ENCODE results near the gene MAP7D1.

Gene MAP7D1

GRCh38 chr1:36143424-36143823 lies 12.5 kb upstream of the MAP7D1 start:
- H3K4me1 ChIP-seq (ENCODE audit: insufficient read depth, low read length): no peaks in the 10 kb centered on the region
- H3K27me3 ChIP-seq (ENCODE audit: insufficient read depth, low read length): no peaks in the 10 kb centered on the region
- H3K36me3 ChIP-seq (ENCODE audit: insufficient read depth, low read depth, low read length): peaks cover 10% of the 10 kb centered on the region; the same call in 1 of the 2 replicates
- no peak overlapping the region for H3K4me3 ChIP-seq (ENCODE audit: low read length)
- H3K9ac ChIP-seq (ENCODE audit: low read depth, low read length): no peak overlapping the region
- H3K9me3 ChIP-seq (ENCODE audit: insufficient read depth, low read depth, low read length): no peaks in the 10 kb centered on the region
- H3K27ac ChIP-seq (ENCODE audit: low read length): no peak overlapping the region

- Histone ChIP-seq H3K27me3 (ENCODE audit: insufficient read depth, low read length) (no peaks in the 10 kb centered on the region), H3K36me3 (ENCODE audit: insufficient read depth, low read depth, low read length) (peaks cover 4% of the 10 kb centered on the region; the same call in 1 of the 2 replicates), H3K27ac (ENCODE audit: low read length) (no peak overlapping the region), H3K9me3 (ENCODE audit: insufficient read depth, low read depth, low read length) (no peaks in the 10 kb centered on the region), H3K4me3 (ENCODE audit: low read length) (no peak overlapping the region), H3K4me1 (ENCODE audit: insufficient read depth, low read length) (no peaks in the 10 kb centered on the region), H3K9ac (ENCODE audit: low read depth, low read length) (no peak overlapping the region)
These were observed 11.5 kb upstream of the MAP7D1 start for GRCh38 chr1:36144413-36144812.

DNA sequence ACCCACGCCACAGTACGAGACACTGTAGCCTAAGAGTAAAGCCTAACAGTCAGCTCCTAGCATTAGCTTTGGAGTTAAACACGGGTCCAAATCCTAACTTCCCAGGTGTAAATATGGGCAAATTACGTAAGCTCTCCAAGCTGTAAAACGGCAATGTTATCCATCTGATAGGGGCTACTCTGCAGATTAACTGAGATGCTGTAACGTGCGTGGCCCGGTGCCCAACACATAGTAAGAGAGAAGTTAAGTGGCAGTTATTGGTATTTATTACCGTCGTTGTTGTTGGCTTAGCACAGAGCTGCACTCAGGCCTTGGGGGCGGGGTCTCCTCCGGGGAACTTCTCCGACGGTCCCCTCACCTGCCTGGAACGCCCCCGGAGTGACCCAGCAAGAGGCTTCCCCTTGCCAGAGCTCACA lies 7.1 kb upstream of the MAP7D1 start:
- no peaks in the 10 kb centered on the region for H3K9me3 ChIP-seq (ENCODE audit: insufficient read depth, low read depth, low read length)
- no peaks in the 10 kb centered on the region for H3K36me3 ChIP-seq (ENCODE audit: insufficient read depth, low read depth, low read length)
- H3K4me1 ChIP-seq (ENCODE audit: insufficient read depth, low read length): peaks cover 14% of the 10 kb centered on the region
- H3K27ac ChIP-seq (ENCODE audit: low read length): peak overlapping the region; percentile 85
- H3K27me3 ChIP-seq (ENCODE audit: insufficient read depth, low read length): peaks cover 23% of the 10 kb centered on the region
- H3K9ac ChIP-seq (ENCODE audit: low read depth, low read length): peak overlapping the region; percentile 94
- H3K4me3 ChIP-seq (ENCODE audit: low read length): peak overlapping the region; percentile 96

DNA sequence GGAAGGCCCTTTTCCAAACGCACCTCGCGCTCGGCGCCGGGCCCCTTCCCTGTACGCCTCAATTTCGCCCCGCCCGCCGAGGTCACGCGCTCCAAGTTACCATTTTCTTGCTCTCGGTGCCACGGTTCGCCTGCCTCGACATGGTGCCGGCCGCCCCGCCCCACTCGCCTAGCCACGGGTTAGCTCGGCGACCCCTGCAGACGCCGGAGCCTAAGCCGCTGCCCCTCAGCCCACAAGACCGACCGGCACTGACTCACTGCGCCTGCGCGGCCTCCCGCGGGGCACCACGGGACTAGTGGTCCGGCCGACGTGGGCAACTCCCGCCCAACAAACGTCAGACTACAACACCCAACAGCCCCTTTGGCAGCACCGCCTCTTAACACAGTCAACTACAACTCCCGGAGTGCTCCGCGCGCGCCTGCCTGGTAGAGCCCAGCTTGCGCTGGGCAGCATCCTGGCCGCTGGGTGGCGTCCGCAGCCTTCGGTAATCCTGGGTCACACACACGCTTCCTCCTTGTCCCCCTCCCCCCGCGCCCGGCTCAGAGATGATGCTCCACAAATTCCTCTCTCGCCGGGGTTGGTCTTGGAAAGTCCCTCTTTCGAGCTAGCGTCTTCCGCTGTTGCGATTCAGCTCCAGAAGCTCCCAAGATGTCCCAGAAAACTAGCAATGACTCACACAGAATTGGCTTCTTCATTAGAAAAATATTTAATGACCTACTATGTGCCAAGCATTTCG lies 6.6 kb upstream of the MAP7D1 start, which contains the start of gene TRAPPC3:
Gene TRAPPC3, minus strand, starts transcription at position 250 of the 736 bp plus-strand sequence. Its CDS starts 108 bp downstream, at position 142.
- Histone ChIP-seq H3K4me1 (ENCODE audit: insufficient read depth, low read length) (peaks cover 14% of the 10 kb centered on the region), H3K27me3 (ENCODE audit: insufficient read depth, low read length) (peaks cover 29% of the 10 kb centered on the region), H3K9ac (ENCODE audit: low read depth, low read length) (peak within 1 kb of the TSS; percentile 94), H3K4me3 (ENCODE audit: low read length) (peak within 1 kb of the TSS; percentile 96), H3K9me3 (ENCODE audit: insufficient read depth, low read depth, low read length) (no peaks in the 10 kb centered on the region), H3K27ac (ENCODE audit: low read length) (peak within 1 kb of the TSS; percentile 85), H3K36me3 (ENCODE audit: insufficient read depth, low read depth, low read length) (no peaks in the 10 kb centered on the region)

DNA sequence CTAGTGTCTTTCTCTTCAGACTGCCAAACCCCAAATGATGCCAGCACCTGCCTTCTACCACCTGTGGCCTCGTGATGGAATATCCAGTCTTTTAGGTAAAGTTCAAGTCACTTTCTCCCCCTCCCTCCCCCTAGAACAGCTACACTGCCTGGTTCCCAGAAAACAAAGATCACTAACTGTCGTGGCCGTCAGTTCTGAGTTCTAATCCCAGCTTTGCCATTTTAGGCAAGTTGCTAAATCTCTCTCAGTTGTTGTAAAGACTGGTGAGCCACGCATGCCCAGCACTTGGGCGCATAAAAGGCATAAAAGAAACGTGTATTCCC lies 6.0 kb upstream of the MAP7D1 start:
- H3K36me3 ChIP-seq (ENCODE audit: insufficient read depth, low read depth, low read length): no peaks in the 10 kb centered on the region
- H3K4me3 ChIP-seq (ENCODE audit: low read length): peak overlapping the region; percentile 63
- H3K27me3 ChIP-seq (ENCODE audit: insufficient read depth, low read length): peaks cover 34% of the 10 kb centered on the region
- peak overlapping the region; percentile 58; the same call in 1 of the 2 replicates for H3K9ac ChIP-seq (ENCODE audit: low read depth, low read length)
- no peaks in the 10 kb centered on the region for H3K9me3 ChIP-seq (ENCODE audit: insufficient read depth, low read depth, low read length)
- H3K4me1 ChIP-seq (ENCODE audit: insufficient read depth, low read length): peaks cover 15% of the 10 kb centered on the region
- peak overlapping the region; percentile 75 for H3K27ac ChIP-seq (ENCODE audit: low read length)

GRCh38 chr1:36150296-36151133 lies 5.4 kb upstream of the MAP7D1 start:
- H3K27me3 ChIP-seq (ENCODE audit: insufficient read depth, low read length): peaks cover 40% of the 10 kb centered on the region
- peak overlapping the region; percentile 75 for H3K27ac ChIP-seq (ENCODE audit: low read length)
- H3K4me3 ChIP-seq (ENCODE audit: low read length): peak overlapping the region; percentile 63; the same call in 1 of the 2 replicates
- H3K4me1 ChIP-seq (ENCODE audit: insufficient read depth, low read length): peaks cover 19% of the 10 kb centered on the region
- peak overlapping the region; percentile 58; the same call in 1 of the 2 replicates for H3K9ac ChIP-seq (ENCODE audit: low read depth, low read length)
- no peaks in the 10 kb centered on the region for H3K9me3 ChIP-seq (ENCODE audit: insufficient read depth, low read depth, low read length)
- no peaks in the 10 kb centered on the region for H3K36me3 ChIP-seq (ENCODE audit: insufficient read depth, low read depth, low read length)

GRCh38 chr1:36151134-36151844 lies 4.7 kb upstream of the MAP7D1 start:
- Histone ChIP-seq H3K27me3 (ENCODE audit: insufficient read depth, low read length) (peaks cover 40% of the 10 kb centered on the region), H3K9me3 (ENCODE audit: insufficient read depth, low read depth, low read length) (no peaks in the 10 kb centered on the region), H3K4me1 (ENCODE audit: insufficient read depth, low read length) (peaks cover 19% of the 10 kb centered on the region), H3K27ac (ENCODE audit: low read length) (no peak overlapping the region), H3K36me3 (ENCODE audit: insufficient read depth, low read depth, low read length) (no peaks in the 10 kb centered on the region), H3K9ac (ENCODE audit: low read depth, low read length) (no peak overlapping the region), H3K4me3 (ENCODE audit: low read length) (no peak overlapping the region)

- no peak overlapping the region for H3K9ac ChIP-seq (ENCODE audit: low read depth, low read length)
- peaks cover 19% of the 10 kb centered on the region for H3K4me1 ChIP-seq (ENCODE audit: insufficient read depth, low read length)
- no peaks in the 10 kb centered on the region for H3K9me3 ChIP-seq (ENCODE audit: insufficient read depth, low read depth, low read length)
- H3K36me3 ChIP-seq (ENCODE audit: insufficient read depth, low read depth, low read length): no peaks in the 10 kb centered on the region
- no peak overlapping the region for H3K4me3 ChIP-seq (ENCODE audit: low read length)
- H3K27me3 ChIP-seq (ENCODE audit: insufficient read depth, low read length): peaks cover 40% of the 10 kb centered on the region
- H3K27ac ChIP-seq (ENCODE audit: low read length): no peak overlapping the region
These were observed 4.1 kb upstream of the MAP7D1 start for GRCh38 chr1:36151845-36152203.

- Histone ChIP-seq H3K36me3 (ENCODE audit: insufficient read depth, low read depth, low read length) (no peaks in the 10 kb centered on the region), H3K9ac (ENCODE audit: low read depth, low read length) (no peak overlapping the region), H3K4me3 (ENCODE audit: low read length) (no peak overlapping the region), H3K9me3 (ENCODE audit: insufficient read depth, low read depth, low read length) (no peaks in the 10 kb centered on the region), H3K27me3 (ENCODE audit: insufficient read depth, low read length) (peaks cover 40% of the 10 kb centered on the region), H3K27ac (ENCODE audit: low read length) (no peak overlapping the region), H3K4me1 (ENCODE audit: insufficient read depth, low read length) (peaks cover 29% of the 10 kb centered on the region)
These were observed 2.5 kb upstream of the MAP7D1 start for GRCh38 chr1:36153476-36153875.

DNA sequence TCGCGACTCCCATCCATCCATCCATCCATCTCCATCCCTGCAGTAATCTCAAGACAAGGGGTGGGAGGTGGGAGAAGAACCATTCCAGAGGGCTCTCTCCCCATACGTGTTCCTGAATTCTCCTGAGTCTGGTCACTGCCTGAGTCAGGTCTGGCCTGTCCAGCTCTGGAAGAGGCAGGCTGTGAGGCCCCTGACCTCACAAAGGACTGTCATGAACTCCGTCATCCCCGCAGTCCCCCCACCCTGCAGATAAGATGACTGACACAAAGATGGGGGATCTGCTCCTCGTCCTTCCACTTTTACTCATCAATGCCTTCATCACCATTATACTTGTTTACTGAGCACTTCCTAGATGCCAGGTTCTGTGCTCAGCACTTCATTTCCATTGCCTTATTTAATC lies 1.6 kb upstream of the MAP7D1 start:
- H3K36me3 ChIP-seq (ENCODE audit: insufficient read depth, low read depth, low read length): no peaks in the 10 kb centered on the region
- no peak overlapping the region for H3K9ac ChIP-seq (ENCODE audit: low read depth, low read length)
- peaks cover 29% of the 10 kb centered on the region for H3K4me1 ChIP-seq (ENCODE audit: insufficient read depth, low read length)
- H3K4me3 ChIP-seq (ENCODE audit: low read length): no peak overlapping the region
- no peaks in the 10 kb centered on the region for H3K9me3 ChIP-seq (ENCODE audit: insufficient read depth, low read depth, low read length)
- no peak overlapping the region for H3K27ac ChIP-seq (ENCODE audit: low read length)
- H3K27me3 ChIP-seq (ENCODE audit: insufficient read depth, low read length): peaks cover 40% of the 10 kb centered on the region

- Histone ChIP-seq H3K9ac (ENCODE audit: low read depth, low read length) (peak overlapping the region; percentile 86; the same call in 1 of the 2 replicates), H3K4me1 (ENCODE audit: insufficient read depth, low read length) (peaks cover 27% of the 10 kb centered on the region), H3K27me3 (ENCODE audit: insufficient read depth, low read length) (peaks cover 40% of the 10 kb centered on the region), H3K9me3 (ENCODE audit: insufficient read depth, low read depth, low read length) (no peaks in the 10 kb centered on the region), H3K36me3 (ENCODE audit: insufficient read depth, low read depth, low read length) (no peaks in the 10 kb centered on the region), H3K4me3 (ENCODE audit: low read length) (peak overlapping the region; percentile 91), H3K27ac (ENCODE audit: low read length) (no peak overlapping the region)
These were observed 1.1 kb upstream of the MAP7D1 start for GRCh38 chr1:36154765-36155407.

Data from iPS-20b (cell line).